ENCODE measurements around the gene CBL. TPM values are rescaled to one million over a fixed set of nuclear protein-coding genes. Genes with fewer than 3 reads are reported as not detected.
"Not testable (repeated sequence)": the region's sequence is repeated elsewhere in the genome, so short reads cannot be mapped to it uniquely, and the experiment has no call there.

The CBL gene
- total RNA-seq, 4 donors from 2014 or later: 10.0 to 39.9 (median 13.0) TPM

DNA sequence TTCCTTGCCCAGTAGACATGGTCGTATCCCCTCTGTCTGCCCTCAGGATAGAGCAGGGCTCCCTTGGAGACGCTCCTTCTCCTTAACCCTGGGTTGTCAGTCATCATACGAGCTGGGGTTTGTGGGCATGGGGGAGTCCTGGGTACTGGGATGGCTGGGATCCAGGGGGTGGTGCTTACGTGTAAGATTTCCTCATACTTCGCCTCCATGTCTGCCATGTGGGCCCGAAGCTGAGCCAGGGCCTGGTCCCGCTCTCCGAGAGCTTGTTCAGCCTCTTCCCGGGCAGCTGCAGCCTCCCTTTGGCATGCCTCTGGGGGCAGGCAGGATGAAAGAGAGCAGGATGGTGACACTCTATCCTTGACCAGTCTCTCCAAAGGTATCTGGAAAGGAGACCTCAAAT lies 15.6 kb upstream of the CBL start:
- Histone ChIP-seq H3K4me3 (no peak overlapping the region), H3K9me3 (no peaks in the 10 kb centered on the region), H3K4me1 (no peaks in the 10 kb centered on the region), H3K27ac (no peak overlapping the region), H3K36me3 (no peaks in the 10 kb centered on the region), H3K27me3 (no peaks in the 10 kb centered on the region)
- TF ChIP-seq, protein P1, sequence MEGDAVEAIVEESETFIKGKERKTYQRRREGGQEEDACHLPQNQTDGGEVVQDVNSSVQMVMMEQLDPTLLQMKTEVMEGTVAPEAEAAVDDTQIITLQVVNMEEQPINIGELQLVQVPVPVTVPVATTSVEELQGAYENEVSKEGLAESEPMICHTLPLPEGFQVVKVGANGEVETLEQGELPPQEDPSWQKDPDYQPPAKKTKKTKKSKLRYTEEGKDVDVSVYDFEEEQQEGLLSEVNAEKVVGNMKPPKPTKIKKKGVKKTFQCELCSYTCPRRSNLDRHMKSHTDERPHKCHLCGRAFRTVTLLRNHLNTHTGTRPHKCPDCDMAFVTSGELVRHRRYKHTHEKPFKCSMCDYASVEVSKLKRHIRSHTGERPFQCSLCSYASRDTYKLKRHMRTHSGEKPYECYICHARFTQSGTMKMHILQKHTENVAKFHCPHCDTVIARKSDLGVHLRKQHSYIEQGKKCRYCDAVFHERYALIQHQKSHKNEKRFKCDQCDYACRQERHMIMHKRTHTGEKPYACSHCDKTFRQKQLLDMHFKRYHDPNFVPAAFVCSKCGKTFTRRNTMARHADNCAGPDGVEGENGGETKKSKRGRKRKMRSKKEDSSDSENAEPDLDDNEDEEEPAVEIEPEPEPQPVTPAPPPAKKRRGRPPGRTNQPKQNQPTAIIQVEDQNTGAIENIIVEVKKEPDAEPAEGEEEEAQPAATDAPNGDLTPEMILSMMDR (IDR thresholded peaks at IDR 0.05): no peak
- TF ChIP-seq POLR2A (IDR thresholded peaks at IDR 0.05): no peak
- no peak for DNase-seq
- intact Hi-C loops (cut with DNase I; ENCODE audit: low total_unique reads): no loop called here

DNA sequence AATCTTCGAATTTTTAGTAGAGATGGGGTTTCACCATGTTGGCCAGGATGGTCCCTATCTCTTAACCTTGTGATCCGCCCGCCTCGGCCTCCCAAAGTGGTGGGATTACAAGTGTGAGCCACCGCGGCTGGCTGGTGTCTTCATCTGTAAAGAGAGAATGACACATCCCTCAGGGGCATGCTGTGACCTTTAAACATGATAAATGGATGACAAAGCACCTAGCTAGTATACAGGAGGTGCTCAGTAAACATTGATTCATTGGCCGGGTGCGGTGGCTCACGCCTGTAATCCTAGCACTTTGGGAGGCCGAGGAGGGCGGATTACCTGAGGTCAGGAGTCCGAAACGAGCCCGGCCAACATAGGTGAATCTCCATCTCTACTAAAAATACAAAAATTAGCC lies 14.9 kb upstream of the CBL start:
- H3K9me3 ChIP-seq; H3K4me3 ChIP-seq; H3K4me1 ChIP-seq; DNase-seq; H3K36me3 ChIP-seq; intact Hi-C loops (cut with DNase I; ENCODE audit: low total_unique reads); H3K27ac ChIP-seq; H3K27me3 ChIP-seq: not testable (repeated sequence)

GRCh38 chr11:119192111-119192510 lies 14.0 kb upstream of the CBL start:
- DNase-seq: no peak
- TF ChIP-seq, protein P1 (IDR thresholded peaks at IDR 0.05): no peak
- TF ChIP-seq POLR2A (IDR thresholded peaks at IDR 0.05): no peak
- no peaks in the 10 kb centered on the region for H3K4me1 ChIP-seq
- H3K4me3 ChIP-seq: no peak overlapping the region
- H3K36me3 ChIP-seq: no peaks in the 10 kb centered on the region
- H3K27ac ChIP-seq: no peak overlapping the region
- H3K9me3 ChIP-seq: no peaks in the 10 kb centered on the region
- intact Hi-C loops (cut with DNase I; ENCODE audit: low total_unique reads): no loop called here
- H3K27me3 ChIP-seq: no peaks in the 10 kb centered on the region

DNA sequence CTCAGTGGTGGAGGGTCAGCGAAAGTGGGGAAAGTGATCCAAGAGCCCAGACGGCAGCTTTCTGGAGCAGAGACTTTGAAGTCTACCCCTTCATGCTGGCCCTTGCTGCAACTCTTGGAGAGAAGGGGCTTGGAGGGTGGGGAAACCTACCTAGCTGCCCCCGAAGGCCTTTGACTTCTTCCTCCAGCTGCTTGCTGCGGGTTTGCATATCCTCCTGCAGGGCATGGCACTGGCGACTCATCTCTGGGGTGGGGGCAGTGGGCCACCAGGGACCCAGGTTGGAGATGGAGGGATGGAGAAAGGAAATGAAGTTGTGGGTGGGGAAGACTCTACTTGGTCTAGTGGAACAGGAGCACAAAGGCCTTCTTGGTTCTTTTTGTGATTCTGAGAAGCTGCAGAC lies 13.1 kb upstream of the CBL start:
- Histone ChIP-seq H3K36me3 (no peaks in the 10 kb centered on the region), H3K4me1 (no peaks in the 10 kb centered on the region), H3K4me3 (no peak overlapping the region), H3K27me3 (no peaks in the 10 kb centered on the region), H3K27ac (no peak overlapping the region), H3K9me3 (no peaks in the 10 kb centered on the region)
- intact Hi-C loops (cut with DNase I; ENCODE audit: low total_unique reads): no loop called here
- TF ChIP-seq POLR2A (IDR thresholded peaks at IDR 0.05): no peak
- TF ChIP-seq, protein P1 (IDR thresholded peaks at IDR 0.05): no peak
- DNase-seq: no peak

- H3K4me1 ChIP-seq: no peaks in the 10 kb centered on the region
- DNase-seq: no peak
- no peak overlapping the region for H3K4me3 ChIP-seq
- no peaks in the 10 kb centered on the region for H3K27me3 ChIP-seq
- TF ChIP-seq, protein P1 (IDR thresholded peaks at IDR 0.05): no peak
- TF ChIP-seq POLR2A (IDR thresholded peaks at IDR 0.05): no peak
- no peaks in the 10 kb centered on the region for H3K36me3 ChIP-seq
- H3K9me3 ChIP-seq: no peaks in the 10 kb centered on the region
- intact Hi-C loops (cut with DNase I; ENCODE audit: low total_unique reads): no loop called here
- no peak overlapping the region for H3K27ac ChIP-seq
Measured at GRCh38 chr11:119193626-119194025, 12.5 kb upstream of the CBL start.

DNA sequence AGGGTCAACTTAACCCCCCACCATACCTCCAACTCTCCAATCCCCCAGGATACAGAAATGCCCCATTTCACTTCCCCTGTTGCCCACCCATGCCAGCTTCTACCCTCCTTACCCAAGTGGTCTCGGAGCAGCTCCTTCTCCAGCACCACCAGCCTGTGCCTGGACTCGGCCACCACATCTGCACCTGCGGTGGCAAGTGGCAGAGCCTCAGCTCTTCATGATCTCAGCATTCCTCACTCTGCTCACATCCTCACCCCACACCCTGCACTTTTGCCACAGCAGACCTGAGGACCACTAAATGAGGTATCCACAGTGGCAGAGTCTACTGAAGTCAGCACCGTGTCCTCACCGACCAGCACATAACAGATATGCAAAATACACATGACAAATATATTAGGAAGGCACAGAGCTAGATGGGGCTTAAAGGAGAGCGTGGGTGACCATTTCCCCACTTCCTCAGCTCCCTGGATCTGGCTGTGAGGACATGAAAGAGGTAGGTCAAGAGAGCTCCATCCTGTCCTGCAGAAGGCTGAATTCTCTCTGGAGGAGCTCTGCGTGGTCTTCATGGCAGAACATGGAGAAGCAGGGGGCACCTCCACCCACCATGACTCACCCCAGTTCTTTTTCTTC lies 11.2 kb upstream of the CBL start:
- H3K36me3 ChIP-seq: no peaks in the 10 kb centered on the region
- no peak for TF ChIP-seq POLR2A (IDR thresholded peaks at IDR 0.05)
- TF ChIP-seq, protein P1 (IDR thresholded peaks at IDR 0.05): no peak
- intact Hi-C loops (cut with DNase I; ENCODE audit: low total_unique reads): no loop called here
- H3K4me1 ChIP-seq: no peaks in the 10 kb centered on the region
- no peaks in the 10 kb centered on the region for H3K27me3 ChIP-seq
- DNase-seq: no peak
- H3K9me3 ChIP-seq: no peaks in the 10 kb centered on the region
- no peak overlapping the region for H3K27ac ChIP-seq
- H3K4me3 ChIP-seq: no peak overlapping the region
